Measurements from ENCODE around the gene MID2.
"Not testable (repeated sequence)": the region's sequence is repeated elsewhere in the genome, so short reads cannot be mapped to it uniquely, and the experiment has no call there.

Gene MID2

DNA sequence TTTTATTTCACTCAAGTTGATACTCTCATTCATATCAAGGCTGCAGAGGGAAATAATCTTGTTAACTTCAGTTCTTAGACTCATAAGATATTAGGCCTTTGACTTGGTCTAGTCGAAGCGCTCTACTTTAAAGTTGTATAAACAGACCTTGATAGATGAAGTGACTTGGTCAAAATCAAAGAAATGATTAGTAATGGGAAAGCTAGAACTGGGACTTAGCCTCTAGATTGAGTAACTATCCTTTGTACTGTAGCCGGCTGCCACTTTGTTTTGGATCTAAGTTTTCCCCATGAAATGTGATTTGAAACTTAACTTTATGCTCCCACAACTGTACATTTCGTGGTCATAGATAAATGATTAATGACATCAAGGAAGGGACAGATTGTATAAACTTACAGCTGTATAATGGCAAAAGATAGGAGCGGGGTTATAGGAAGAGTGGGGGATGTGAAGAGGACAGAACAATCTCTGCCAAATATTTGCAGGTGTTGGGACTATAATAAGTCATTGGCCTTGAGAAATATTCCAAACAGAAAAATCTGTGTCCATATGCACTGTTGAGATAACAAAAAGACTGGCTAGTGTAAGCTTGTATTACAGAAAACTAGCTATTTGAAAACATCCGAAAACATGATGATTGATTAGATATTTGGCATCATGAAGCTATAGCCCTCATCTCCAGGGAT is 17.2 kb downstream of the MID2 start:
- Histone ChIP-seq H3K27ac (no peak overlapping the region), H4K20me1 (no peaks in the 10 kb centered on the region; the same call in 1 of the 2 replicates), H3K4me1 (no peaks in the 10 kb centered on the region), H3K36me3 (no peaks in the 10 kb centered on the region), H3K4me2 (no peak overlapping the region), H3K4me3 (no peak overlapping the region), H3K9ac (no peak overlapping the region), H3K9me3 (no peaks in the 10 kb centered on the region), H3K27me3 (peaks cover 83% of the 10 kb centered on the region)
- no peak for TF ChIP-seq Cebpa-rat (IDR thresholded peaks at IDR 0.05)

DNA sequence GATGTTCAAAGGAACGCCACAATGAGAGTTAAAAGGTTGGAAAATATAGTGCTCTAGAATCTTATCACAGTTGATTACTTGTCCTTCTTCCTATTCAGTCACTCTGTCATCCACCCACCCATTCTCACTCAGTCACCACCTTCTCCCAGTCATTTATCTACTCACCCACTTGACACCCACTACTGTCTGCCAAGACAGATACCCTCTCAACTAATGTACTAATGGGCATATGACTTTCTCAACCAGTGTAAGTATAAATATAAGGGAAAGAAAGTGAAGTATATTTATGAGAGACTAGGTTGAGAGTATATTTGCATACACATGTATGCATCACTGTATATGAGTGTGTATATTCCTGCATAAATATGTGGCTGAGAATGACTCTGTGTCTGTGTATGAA is 20.0 kb downstream of the MID2 start:
- H3K27me3 ChIP-seq: peaks cover 89% of the 10 kb centered on the region
- no peaks in the 10 kb centered on the region; the same call in 1 of the 2 replicates for H4K20me1 ChIP-seq
- H3K4me2 ChIP-seq: no peak overlapping the region

DNA sequence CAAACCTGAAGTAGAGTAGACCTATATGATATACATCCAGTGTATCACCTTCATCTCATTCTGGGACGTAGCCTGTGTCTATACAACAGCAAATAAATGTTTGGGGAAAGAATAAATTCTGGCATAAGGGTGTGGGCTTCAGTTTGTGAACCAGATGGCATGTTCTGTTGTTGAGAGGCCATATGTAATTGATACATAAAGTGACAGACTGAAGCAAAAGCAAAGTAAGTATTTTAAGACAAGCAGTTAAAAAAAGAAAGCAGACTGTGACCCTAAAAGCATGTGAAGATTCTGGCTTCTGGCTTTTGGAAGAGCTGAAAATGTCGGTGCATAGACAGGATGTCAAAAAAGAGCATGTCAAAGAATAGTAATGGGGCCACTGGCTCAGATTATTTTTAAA is 22.9 kb downstream of the MID2 start:
- H4K20me1 ChIP-seq: no peaks in the 10 kb centered on the region
- no peaks in the 10 kb centered on the region for H3K4me1 ChIP-seq
- no peak overlapping the region for H3K27ac ChIP-seq
- H3K9ac ChIP-seq: no peak overlapping the region
- H3K9me3 ChIP-seq: no peaks in the 10 kb centered on the region
- TF ChIP-seq Cebpa-rat (IDR thresholded peaks at IDR 0.05): no peak
- peaks cover 91% of the 10 kb centered on the region for H3K27me3 ChIP-seq
- no peak overlapping the region for H3K4me2 ChIP-seq
- H3K4me3 ChIP-seq: no peak overlapping the region
- no peaks in the 10 kb centered on the region for H3K36me3 ChIP-seq

More for the DNA sequence above, 20.0 kb downstream of the MID2 start:
- Histone ChIP-seq H3K9me3 (no peaks in the 10 kb centered on the region), H3K4me1 (no peaks in the 10 kb centered on the region), H3K36me3 (no peaks in the 10 kb centered on the region), H3K9ac (no peak overlapping the region), H3K4me3 (no peak overlapping the region), H3K27ac (no peak overlapping the region)
- TF ChIP-seq Cebpa-rat (IDR thresholded peaks at IDR 0.05): no peak

DNA sequence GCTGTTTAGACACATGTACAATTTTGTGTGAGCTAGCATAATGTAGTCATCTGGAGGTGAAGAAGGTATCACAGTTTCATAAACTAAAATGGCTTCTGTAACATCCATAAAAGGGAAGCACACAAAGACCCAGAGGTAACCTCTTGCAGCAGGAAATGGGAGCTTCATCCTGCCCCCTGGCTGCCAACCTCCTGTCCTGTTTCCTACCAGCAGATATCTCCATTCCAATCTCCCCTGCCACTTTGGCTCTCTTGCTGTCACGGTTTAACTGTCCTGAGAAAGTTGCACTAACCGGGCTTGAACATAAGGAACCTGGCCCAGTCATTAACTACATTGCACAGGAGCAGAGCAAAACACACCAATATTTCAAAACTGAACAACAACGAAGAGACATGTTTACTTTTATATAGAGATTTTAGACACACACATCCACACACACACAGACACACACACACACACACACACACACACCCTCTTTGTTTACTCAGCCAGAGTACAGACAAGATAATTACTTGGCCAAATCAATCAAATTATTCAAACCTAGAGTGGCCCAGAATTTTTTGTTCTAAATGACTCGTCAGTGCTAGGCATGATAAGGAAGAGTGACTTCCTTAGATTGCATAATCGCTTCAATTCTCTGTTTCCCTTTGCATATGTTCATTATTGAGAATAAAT is 24.2 kb downstream of the MID2 start:
- H3K27me3 ChIP-seq: peaks cover 93% of the 10 kb centered on the region
- H4K20me1 ChIP-seq: no peaks in the 10 kb centered on the region
- H3K9ac ChIP-seq: no peak overlapping the region
- no peaks in the 10 kb centered on the region for H3K36me3 ChIP-seq
- no peaks in the 10 kb centered on the region for H3K9me3 ChIP-seq
- H3K4me3 ChIP-seq: no peak overlapping the region
- no peak overlapping the region for H3K27ac ChIP-seq
- H3K4me1 ChIP-seq: no peaks in the 10 kb centered on the region
- TF ChIP-seq Cebpa-rat (IDR thresholded peaks at IDR 0.05): no peak
- no peak overlapping the region for H3K4me2 ChIP-seq

DNA sequence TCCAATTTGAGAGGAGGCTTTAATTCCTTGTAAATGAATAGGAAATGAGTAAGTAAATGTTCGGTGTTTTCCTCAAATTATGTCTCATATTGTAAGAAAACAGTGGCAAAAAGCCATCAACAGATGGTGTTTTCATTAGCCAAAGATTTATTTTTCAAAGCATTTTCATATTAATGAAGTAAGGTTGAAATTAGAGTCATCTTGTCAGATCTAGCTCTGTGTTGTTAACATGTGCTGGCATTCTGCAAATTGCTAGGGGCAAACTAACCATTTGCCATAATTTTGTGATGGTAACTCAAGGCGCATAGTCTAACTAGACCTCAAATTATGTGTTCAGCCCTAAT is 24.7 kb downstream of the MID2 start:
- H3K36me3 ChIP-seq: no peaks in the 10 kb centered on the region
- no peaks in the 10 kb centered on the region for H3K4me1 ChIP-seq
- H3K27ac ChIP-seq: no peak overlapping the region
- TF ChIP-seq Cebpa-rat (IDR thresholded peaks at IDR 0.05): no peak
- no peak overlapping the region for H3K4me3 ChIP-seq
- no peak overlapping the region for H3K9ac ChIP-seq
- peaks cover 93% of the 10 kb centered on the region for H3K27me3 ChIP-seq
- H4K20me1 ChIP-seq: no peaks in the 10 kb centered on the region
- H3K4me2 ChIP-seq: no peak overlapping the region
- H3K9me3 ChIP-seq: no peaks in the 10 kb centered on the region

DNA sequence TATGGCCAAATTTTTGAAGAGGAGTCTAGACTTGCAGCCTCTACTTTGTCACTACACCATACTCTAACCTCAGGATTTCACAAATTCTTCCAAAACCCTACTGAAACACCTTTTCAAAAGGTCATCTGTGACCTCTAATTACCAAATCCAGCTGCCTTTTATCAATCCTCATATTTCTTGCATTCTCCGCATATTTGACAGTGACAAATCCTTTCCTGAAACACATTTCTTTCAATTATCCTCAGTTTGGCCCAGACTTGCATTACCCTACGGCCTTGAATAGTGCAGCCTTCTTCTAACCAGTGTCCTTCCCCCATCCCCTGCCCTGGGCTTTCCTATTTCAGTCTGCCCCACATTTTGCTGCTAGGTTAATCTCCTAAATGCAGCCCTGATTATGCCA is 25.5 kb downstream of the MID2 start:
- H3K4me1 ChIP-seq: no peaks in the 10 kb centered on the region
- no peak overlapping the region for H3K4me3 ChIP-seq
- no peak overlapping the region for H3K9ac ChIP-seq
- peaks cover 94% of the 10 kb centered on the region for H3K27me3 ChIP-seq
- H3K36me3 ChIP-seq: no peaks in the 10 kb centered on the region
- no peak overlapping the region for H3K4me2 ChIP-seq
- no peak overlapping the region for H3K27ac ChIP-seq
- TF ChIP-seq Cebpa-rat (IDR thresholded peaks at IDR 0.05): no peak
- H3K9me3 ChIP-seq: no peaks in the 10 kb centered on the region
- no peaks in the 10 kb centered on the region for H4K20me1 ChIP-seq

DNA sequence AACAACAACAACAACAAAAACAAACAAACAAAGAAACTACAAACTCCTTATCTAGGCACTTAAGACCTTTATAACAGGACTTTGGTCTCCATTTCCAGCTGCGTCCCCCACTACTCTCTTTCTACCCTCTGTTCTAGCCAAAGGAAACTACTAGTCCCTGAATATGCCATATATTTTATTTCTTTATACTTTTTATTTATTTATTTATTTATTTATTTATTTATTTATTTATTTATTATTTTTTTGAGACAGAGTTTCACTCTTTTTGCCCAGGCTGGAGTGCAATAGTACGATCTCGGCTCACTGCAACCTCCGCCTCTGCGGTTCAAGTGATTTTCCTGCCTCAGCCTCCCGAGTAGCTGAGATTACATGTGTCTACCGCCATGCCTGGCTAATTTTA is 26.0 kb downstream of the MID2 start:
- H3K36me3 ChIP-seq: not testable (repeated sequence)

DNA sequence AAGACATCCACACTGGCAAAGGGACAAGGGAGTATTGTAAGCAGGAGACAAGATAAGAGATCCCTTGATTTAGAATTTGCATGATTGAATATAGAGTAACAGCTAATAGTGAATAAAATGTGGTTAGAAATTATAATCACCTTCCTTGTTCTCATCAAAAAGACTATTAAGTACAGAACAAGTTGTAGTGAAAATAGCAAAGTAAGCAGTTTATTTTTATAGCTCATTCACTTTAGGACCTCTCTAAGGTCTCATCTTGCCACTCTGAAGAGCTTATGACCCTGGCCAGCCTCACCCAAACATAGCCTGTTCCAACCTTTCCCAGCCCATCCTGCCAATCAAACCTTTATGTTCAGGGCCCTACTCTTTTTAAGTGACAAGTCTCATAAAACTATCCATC is 30.6 kb downstream of the MID2 start:
- H3K36me3 ChIP-seq: no peaks in the 10 kb centered on the region
- TF ChIP-seq Cebpa-rat (IDR thresholded peaks at IDR 0.05): no peak
- no peak overlapping the region for H3K27ac ChIP-seq
- H3K9ac ChIP-seq: no peak overlapping the region
- H3K27me3 ChIP-seq: peaks cover 90% of the 10 kb centered on the region
- H3K4me2 ChIP-seq: no peak overlapping the region
- H3K9me3 ChIP-seq: no peaks in the 10 kb centered on the region
- no peak overlapping the region for H3K4me3 ChIP-seq
- H3K4me1 ChIP-seq: no peaks in the 10 kb centered on the region
- H4K20me1 ChIP-seq: no peaks in the 10 kb centered on the region

More for the DNA sequence above, 26.0 kb downstream of the MID2 start:
- not testable (repeated sequence) for H3K9me3 ChIP-seq, H3K9ac ChIP-seq, H3K4me2 ChIP-seq, H3K4me1 ChIP-seq, H4K20me1 ChIP-seq, H3K27ac ChIP-seq, H3K4me3 ChIP-seq
- peaks cover 94% of the 10 kb centered on the region for H3K27me3 ChIP-seq

DNA sequence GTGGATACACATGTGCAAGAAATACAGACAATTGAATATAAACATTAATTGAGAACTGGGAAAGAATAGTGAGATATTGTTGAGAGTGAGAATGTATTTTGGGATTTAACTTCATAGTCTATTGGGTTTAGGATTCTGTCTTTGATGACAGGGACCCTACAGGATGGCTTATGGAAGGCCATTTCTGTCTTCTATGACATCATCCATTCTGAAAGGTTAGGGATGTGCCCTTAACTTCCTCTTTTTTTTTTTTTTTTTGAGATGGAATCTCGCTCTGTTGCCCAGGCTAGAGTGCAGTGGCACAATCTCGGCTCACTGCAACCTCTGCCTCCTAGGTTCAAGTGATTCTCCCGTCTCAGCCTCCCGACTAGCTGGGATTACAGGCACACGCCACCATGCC is 31.4 kb downstream of the MID2 start:
- H3K27ac ChIP-seq: not testable (repeated sequence)

GRCh38 chrX:107857837-107858236 is 32.2 kb downstream of the MID2 start:
- H3K36me3 ChIP-seq: no peaks in the 10 kb centered on the region

More for the DNA sequence above, 31.4 kb downstream of the MID2 start:
- H3K36me3 ChIP-seq, H3K9ac ChIP-seq, H4K20me1 ChIP-seq, H3K4me3 ChIP-seq, H3K4me2 ChIP-seq, H3K4me1 ChIP-seq, H3K9me3 ChIP-seq: not testable (repeated sequence)
- H3K27me3 ChIP-seq: peaks cover 94% of the 10 kb centered on the region

More at GRCh38 chrX:107857837-107858236, 32.2 kb downstream of the MID2 start:
- 0 out of 2 replicates have a peak, but pooled peaks cover under 1% of the 10 kb centered on the region for H4K20me1 ChIP-seq
- TF ChIP-seq Cebpa-rat (IDR thresholded peaks at IDR 0.05): no peak
- no peak overlapping the region for H3K27ac ChIP-seq
- no peak overlapping the region for H3K4me2 ChIP-seq
- H3K9ac ChIP-seq: no peak overlapping the region
- H3K9me3 ChIP-seq: no peaks in the 10 kb centered on the region
- H3K4me1 ChIP-seq: no peaks in the 10 kb centered on the region
- peaks cover 94% of the 10 kb centered on the region for H3K27me3 ChIP-seq
- H3K4me3 ChIP-seq: no peak overlapping the region

Measured in BLaER1 (cell line).